LHCN-M2 (cell line): ENCODE data around the gene MS4A15. TPM values are rescaled to one million over a fixed set of nuclear protein-coding genes. Genes with fewer than 3 reads are reported as not detected.

Experiments used
- DNase-seq: peaks from one replicate; pipeline ENCODE4 v3.0.0-alpha.2; 2012; ENCODE audit warnings: low read depth
- total RNA-seq: library from RNA; depleted of rRNA; stranded (reverse); fragments of >200 nt; gene quantifications from 2 replicates; pipeline ENCODE4 v1.2.3, GENCODE V29; 2014

Gene MS4A15
- total RNA-seq, 1 experiment from 2014 or later: not detected

DNA sequence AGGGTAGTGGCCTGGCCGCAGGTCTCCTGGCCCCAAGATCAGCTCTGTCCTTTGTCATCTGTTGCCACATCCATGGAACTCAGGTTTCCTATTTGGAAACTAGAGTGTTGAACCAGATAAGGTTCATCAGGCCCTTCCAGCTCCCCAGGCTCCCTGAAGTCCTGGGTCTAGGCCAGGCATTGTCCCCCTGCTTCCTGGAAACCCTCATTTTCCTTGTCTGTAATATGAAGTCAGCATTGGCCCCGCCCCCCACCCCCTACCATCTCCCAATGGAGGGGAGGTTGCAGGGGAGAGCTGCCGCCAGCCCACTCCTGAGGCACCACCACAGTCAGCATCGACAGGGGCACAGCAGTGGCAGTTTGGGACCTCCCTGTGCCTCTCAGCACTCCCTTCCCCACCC lies 19.5 kb downstream of the MS4A15 start:
- no peak for DNase-seq

DNA sequence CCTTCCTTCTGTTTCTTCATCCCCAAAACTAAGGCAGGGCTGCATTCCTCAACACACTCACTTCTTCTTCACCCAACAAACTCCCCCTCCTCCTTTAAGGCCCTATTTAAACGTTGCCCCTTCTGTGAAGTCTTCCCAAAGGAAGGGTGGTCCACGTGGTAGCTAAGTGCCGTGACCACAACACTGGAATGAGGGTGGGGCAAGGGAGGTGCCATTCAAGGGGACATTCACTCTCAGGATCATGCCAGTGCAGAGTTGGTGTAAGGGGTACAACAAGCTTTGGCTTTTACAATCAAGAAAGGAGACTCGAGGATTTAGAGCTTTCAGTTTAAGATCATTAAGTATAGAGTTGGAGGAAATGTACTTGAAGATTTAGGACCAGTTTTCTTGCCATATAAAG lies 20.4 kb downstream of the MS4A15 start:
- DNase-seq: no peak

DNA sequence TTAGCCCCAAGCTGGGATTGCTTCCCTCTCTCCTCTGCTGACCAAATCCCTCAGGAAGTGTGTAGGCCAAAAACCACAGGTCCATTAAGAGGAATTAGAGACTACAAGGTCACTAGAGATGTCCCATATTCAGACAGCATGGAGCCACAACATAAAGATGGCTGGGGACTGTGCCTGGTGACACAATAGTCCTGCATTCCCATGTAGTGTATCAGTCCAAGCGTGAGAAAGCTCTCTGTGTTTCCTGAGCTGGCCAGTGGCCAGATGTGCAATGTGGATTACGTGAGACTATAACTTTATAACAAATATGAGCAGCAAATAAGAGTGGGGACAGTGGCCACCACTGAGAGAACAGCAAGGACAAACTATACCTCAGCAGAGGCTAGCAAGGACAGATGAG lies 20.9 kb downstream of the MS4A15 start:
- peak; percentile 82 for DNase-seq

DNA sequence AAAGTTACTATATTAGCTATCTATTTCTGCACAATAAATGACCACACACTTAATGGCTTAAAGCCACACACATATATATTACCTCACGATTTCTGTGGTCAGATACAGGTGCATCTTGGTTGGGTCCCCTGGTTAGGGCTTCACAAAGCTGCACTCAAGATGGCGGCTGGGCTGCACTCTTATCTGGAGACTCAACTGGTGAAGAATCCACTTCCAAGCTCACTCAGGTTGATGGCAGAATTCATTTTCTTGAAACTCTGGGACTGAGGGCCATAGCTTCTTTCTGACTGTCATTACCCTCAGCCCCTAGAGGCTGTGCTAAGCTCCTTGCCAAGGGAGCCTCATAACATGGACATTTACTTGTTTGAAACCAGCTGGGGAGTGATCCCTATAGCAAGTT lies 23.4 kb downstream of the MS4A15 start:
- DNase-seq: no peak

DNA sequence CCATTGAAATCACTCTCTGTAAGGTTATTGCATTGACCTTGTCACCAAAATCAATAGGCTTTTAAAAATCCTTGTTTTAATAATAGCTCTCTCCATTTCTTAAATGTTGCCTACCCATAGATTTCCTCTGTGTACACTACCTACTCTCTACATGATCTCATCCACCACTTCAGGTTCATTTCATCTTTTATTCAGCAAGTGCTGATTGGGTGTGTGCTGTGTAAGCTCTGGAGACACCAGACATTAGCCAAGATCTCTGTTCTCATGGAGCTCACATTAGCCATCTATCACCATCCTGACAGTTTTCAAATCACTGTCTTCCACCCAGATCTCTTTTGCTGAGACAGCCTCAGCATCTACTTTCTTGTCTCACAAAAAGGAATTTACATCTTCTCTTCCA lies 24.1 kb downstream of the MS4A15 start:
- DNase-seq: no peak

DNA sequence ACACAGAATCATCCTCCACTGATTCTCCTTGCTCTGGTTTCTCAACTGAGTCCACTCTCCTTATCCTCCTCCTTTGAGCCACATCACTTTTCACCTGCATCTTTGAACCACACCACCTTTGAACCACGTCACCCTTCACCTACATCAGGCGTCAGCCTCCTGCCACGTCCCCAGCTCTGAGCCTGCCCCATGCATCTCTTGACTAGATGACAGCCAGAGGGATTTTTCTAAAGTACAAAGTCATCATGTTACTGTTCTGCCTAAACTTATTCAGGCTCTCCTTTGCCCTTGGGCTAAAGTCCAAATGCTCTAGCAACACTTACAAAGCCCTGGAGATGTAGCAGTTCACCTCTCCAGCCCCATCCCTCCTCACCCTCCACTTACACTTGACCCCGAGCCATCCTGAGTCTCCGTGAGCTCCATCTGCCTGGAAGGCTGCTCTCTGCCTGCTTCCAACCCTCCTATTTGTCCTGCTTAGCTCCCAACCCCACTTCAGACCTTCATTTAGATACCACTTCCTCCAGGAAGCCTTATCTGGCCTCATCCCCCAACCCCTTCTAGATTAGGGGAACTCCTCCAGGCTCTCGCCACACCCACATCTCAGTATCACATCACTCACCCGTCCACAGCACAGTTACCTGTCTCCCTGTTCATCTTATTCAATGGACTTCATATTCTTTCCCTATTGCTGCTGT lies 24.8 kb downstream of the MS4A15 start:
- DNase-seq: no peak

DNA sequence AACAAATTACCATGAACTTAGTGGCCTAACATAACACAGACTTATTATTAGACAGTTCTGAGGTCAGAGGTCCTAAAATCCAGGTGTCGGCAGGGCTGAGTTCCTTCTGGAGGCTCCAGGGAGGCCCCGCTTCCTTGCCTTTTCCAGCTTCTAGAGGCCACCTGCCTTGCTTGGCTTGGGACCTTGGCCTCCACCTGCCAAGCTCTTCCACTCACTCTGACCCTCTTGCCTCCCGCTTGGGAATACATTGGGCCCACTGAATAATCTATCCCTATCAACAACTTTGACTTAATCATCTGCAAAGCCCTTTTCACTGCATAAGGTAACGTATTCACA lies 25.3 kb downstream of the MS4A15 start:
- no peak for DNase-seq

DNA sequence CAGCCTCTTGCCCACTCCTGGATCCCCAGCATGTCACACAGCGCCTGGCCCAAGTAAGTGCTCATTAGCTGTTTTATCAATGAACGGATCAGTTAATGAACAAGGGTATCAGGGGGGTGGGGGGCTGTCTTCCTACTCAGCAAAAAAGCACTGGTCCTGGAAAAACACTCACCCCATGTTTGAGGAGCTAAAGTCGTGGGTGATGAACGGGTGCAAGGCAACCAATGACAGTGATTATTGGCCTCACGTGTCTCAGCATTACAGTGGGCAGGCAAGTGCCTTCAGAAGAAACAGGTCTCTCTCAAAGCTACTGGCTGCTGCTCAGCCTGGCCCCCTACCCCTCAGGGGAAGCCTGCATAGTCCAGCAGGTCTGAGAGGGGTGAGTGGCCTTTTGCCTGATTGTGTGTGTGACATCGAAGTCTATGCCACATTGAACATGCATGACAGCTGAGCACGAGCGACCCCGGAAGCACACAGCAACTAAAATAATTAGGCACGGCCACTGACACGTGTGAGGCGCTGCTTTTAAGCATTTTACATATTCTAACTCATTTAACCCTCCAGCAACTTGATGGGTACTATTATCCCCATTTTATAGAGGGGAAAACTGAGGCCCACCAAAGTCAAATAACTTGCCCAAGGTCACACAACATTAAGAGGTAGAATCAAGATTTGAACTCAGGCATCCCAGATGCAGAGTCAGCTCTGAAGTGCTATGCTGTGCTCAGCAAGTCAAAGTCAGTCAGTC lies 25.9 kb downstream of the MS4A15 start:
- DNase-seq: no peak

DNA sequence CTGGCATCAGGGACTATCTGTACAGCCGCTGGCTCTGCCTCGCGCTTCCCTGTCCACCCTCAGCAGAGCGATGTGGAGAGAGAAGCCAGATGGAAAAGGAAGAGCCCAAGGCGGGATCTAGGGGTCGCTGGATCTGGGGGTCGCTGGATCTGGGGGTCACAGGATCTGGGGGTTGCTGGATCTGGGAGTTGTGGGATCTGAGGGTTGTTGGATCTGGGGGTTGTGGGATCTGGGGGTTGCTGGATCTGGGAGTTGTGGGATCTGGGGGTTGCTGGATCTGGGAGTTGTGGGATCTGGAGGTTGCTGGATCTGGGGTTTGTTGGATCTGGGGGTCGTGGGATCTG lies 26.4 kb downstream of the MS4A15 start:
- no peak for DNase-seq

DNA sequence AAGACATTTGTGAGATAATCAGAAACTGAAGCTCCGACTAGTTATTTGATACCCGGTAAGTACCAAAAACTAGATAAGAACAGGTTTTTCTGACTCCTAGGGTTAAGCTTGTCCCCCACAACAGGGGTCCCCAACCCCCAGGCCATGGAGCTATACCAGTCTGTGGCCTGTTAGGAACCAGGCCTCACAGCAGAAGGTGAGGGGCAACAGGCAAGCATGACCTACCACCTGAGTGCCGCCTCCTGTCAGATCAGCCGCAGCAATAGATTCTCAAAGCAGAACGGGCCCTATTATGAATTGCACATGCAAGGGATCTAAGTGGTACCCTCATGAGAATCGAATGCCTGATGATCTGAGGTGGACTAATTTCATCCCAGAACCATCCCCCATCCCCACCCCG lies 27.2 kb downstream of the MS4A15 start:
- DNase-seq: no peak

DNA sequence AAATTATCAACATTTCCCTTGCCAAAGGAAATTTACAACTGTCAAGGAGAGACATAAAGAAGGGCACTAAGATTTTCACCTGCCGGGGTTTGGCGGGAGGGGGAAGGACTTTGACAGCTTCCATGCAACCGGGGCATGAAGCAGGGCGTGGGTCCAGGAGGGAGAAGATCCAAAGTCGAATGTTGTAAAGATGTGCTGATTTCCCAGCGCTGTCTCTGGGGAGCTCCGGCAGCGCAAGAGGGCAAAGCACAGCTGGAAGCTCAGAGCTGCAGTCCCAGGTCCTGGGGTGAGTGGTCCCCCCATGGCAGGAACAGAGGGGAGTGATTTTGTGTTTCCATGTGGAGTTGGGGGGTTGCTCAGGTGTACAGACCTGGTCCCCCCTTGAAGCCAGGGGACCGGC lies 28.5 kb downstream of the MS4A15 start, which contains the start of gene MS4A10:
Gene MS4A10 (plus strand): TSS at position 198 of the 400 bp plus-strand sequence. CDS start 5,003 bp downstream, outside the sequence.
- DNase-seq: no peak

DNA sequence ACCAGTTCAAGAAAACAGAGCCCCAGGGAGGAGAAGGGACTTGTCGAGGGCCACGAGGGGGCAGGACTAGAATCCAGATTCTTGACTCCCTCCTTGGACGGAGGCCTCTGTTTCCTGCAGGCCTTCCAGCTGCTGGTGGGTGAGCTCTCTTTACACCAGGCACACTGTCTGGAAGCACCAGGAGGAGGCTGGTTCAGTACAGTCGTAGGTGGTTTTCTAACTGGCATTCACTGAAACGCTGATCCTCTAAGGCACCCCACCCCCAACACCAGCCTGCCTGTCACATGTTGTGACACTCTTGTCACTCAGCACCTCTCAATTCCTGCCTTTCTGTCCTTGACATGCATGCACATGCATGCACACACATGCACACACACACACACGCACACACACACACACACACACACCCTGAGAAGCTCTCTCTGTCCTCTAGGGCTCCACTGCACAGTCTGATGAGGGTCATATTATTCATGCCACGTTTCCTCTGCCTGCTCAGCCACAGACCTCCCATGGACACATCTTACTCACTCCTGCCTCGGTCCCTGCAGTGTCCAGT lies 29.2 kb downstream of the MS4A15 start:
- peak; percentile 55 for DNase-seq

DNA sequence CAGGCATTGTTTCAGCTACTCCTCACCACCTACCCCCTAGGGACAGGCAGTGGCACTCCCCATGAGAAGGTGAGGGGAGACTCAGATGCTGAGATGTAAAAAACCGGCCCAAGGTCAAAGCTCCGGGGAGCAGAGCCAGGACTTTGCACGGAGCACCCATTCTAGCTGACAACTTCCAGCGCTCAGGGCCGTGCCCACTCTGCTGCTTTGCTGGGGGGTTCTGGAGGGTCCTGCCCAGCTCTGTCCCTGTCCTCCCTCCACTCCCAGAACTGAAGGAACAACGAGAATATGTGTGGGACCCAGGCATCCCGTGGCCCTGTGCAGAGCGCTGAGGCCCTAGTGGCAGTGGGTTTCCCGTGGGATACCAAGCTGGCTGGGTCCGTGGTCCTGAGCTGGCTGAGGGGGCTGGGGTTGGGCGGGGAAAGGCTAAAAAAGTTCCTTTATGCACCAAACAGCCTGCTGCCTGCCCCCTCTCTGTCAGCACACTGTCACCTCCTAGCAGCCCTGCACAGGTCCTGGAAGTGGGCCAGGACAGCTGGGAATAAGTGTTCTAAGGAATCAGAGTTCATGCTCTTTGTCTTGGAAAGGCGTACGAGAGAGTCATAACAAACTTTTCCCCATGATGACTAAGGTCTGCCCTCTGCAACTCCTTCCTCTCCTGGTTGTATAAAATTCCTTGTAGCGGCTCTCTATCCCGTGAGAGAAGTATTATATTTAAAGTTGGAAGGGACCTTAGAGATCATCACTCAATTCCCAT lies 30.3 kb downstream of the MS4A15 start:
- peak; percentile 93 for DNase-seq

DNA sequence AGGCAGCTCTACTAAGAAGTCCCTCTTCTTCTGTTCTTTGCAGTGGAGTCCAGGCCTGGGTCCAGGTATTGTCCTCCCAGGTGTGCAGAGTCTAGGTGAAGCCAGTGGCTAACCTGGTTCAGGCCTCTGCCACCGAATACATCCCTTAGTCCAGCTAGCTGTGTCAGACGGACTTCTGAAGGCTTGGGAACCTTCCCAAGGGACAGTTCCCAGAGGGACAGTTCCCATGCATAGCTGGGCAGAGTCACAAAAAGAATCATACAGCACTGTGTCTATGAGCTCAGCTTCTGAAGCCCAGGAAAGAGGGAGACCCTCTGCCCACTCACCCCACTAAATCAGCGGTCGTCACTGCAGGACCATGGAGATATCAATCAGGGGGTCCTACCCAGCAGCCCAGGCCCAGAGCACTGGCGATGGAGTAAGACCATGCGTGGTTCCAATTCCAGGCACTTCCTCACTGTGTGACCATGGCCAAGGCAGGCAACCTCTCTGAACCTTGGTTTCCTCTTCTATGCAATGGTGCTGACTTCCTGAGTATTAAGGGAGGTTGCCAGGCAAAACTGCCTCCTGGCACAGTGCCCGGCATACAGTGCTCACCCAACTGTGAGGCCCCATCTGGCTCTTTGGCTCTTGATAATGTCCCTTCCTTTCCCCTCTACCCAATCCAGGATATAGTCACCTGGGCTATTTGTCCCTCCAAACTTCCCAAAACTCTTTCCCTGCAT lies 31.9 kb downstream of the MS4A15 start:
- DNase-seq: no peak

DNA sequence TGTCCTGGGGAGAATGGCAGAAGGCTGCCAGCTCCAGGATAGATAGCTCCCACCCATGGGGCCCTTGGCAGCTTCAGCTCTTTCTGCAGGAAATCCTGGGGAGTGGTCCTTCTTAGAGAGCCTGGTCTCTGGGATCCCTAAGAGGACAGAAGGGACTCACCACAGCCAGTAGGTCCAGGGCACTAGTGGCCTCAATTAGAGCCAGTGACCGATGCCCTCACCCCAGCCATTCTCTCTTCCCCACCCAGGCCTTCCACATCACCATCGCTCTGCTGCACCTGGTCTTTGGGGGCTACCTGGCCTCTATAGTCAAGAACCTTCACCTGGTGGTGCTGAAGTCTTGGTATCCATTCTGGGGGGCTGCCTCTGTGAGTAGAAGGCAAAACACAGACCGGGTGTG lies 34.1 kb downstream of the MS4A15 start:
- DNase-seq: no peak

DNA sequence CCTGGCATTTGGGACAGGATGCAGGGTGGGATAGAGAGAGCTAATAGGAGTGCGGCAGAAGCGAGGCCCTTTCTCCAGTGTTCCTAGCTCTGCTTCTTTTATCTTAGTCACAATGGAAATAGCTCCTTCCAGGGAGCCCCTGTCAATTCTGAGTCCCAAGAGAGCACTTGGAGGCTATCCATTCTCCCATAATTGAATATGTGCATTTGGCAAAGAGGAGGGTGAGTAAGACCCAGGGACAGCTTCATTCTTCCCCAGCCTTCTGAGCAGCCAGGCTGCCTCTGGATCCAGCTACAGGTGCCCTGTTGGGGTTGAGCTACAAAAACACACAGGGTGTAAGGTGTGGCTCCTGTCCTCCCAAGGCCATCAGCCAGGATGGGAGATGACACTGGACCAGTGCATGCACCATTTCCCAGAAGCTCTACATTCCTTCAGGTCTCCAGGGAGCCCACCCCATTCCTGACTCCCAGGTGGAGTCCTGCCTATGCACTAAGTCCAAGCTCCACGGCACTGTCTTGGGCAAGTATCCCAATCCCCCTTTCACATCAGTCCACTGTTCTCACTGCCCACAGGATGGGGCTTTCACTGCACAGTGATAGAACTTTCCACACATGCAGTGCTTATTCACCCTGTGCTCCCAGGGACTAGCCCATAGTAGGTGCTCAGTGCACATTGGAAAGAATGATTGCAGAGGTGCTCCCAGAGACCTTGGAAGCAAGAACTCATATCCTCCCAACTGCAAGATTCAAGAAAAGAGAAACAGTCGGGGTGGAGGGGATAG lies 34.7 kb downstream of the MS4A15 start:
- no peak for DNase-seq

DNA sequence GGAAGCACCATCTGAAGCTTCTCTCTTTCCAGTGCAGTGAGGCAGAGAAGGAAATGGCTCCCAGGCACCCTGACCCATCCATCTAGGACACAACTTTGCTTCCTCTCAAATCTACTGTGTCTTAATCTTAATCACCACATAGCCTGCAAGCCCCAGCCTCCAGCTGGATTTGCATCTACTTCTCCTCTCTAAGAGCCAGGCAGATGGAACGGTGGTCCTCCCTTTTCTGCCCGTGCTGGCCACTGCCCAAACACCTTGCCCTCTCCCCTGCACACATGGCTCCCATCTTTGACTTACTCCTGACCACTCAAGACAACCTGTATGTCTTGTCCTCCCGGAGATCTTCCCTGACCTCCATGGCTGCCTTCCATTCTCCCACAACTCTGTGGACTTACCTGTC lies 35.9 kb downstream of the MS4A15 start:
- no peak for DNase-seq

DNA sequence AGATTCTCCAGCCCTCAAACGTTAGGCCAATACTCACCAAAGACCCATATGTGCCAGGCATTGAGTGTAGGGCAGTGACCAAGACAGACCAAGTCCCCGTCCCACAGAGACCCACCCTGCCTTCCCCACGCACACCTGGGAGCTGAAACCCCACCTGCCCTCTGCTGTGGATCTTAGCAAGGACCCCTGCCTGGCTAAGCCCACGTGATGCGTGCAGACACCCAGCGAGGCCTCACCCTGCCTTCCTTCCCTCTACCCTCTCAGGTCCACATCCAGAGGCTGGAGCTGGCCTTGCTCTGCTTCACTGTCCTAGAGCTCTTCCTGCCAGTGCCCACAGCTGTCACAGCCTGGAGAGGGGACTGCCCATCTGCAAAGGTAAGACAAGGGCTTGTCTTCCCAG lies 38.6 kb downstream of the MS4A15 start:
- DNase-seq: no peak

DNA sequence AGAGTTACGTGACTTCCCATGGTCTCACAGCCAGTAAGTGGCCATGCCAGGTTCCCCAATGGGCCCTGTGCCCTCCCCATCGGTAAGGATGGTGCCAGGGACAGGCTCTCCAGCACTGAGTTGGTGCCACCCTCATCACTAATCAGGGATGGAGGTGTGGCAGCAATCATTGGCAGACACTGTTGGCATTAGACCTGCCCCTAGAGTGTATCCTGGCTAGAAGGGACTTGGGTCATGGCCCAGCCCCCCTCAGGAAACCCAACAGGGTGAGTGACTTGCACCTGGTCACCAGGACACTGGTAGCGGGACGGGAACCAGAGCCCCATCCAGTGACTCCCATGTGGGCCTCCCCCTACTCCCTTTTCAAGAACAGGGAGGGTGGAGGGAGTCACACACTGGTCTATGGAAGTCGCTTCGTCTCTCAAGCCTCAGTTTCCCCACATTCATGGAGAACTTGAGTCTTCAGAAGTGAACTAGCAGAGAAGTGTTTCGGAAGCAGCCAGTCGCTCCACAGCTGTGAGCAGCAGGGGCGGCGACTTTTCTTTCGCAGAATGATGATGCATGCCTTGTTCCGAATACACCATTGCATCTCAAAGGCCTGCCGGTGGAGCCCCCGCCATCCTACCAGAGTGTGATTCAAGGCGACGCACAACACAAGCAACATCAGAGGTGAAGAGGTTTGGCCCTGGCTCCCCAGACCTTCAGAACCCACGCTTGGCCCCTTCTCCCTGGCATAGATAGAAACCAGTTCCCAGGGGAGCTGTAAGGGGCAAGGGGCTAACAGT lies 41.4 kb downstream of the MS4A15 start:
- no peak for DNase-seq

DNA sequence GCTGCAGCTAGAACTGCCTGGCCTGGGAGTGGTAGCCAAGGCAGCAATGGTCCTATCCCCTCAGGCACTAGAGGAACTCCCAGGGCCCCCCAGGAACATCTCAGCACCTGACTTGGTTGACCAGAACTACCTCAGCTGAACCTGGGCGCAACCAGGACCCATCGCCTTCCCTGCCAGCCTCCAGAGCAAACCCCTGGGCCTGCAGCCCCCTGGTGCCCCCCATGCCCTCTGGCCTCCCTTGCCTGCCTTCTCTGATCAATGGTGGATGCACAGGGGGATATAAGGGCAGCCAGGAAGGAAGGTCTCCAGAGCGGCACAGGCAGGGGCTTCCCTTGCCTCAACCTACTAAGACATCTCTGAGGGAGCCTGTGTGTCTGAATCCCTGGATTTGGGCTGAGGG lies 42.0 kb downstream of the MS4A15 start:
- no peak for DNase-seq
